Adrenal gland (tissue), 5 donors: ENCODE measurements around the gene COX4I2.

Source experiments
- POLR2A ChIP-seq, 2 donors: fragments of 450-650 bp; IDR thresholded peaks; one replicate each; pipeline ENCODE4 v1.6.1; 2017; ENCODE audit warnings: antibody characterized with exemption in 2 of 2, mild to moderate bottlenecking in 2 of 2, moderate library complexity in 1 of 2
- TF ChIP-seq, protein P1 (sequence below), 6 experiments: fragments of 450-650 bp in 4 of 6; fragments of 200-600 bp in 2 of 6; sonication (generic) in 1 of 6; IDR thresholded peaks; 1 replicate in 5 of 6; 2 replicates in 1 of 6; pipeline versions ENCODE4 v1.5.1 to v1.8.0; 2016 to 2021; ENCODE audit warnings: antibody characterized with exemption in 6 of 6, mild to moderate bottlenecking in 2 of 6, moderate library complexity in 1 of 6
- donor health status: DM: no; HTN: no; CAD: no.

GRCh38 chr20:31595380-31595653 is 42.4 kb upstream of the COX4I2 start:
- no peak for TF ChIP-seq POLR2A (IDR thresholded peaks at IDR 0.05)
- TF ChIP-seq, protein P1, sequence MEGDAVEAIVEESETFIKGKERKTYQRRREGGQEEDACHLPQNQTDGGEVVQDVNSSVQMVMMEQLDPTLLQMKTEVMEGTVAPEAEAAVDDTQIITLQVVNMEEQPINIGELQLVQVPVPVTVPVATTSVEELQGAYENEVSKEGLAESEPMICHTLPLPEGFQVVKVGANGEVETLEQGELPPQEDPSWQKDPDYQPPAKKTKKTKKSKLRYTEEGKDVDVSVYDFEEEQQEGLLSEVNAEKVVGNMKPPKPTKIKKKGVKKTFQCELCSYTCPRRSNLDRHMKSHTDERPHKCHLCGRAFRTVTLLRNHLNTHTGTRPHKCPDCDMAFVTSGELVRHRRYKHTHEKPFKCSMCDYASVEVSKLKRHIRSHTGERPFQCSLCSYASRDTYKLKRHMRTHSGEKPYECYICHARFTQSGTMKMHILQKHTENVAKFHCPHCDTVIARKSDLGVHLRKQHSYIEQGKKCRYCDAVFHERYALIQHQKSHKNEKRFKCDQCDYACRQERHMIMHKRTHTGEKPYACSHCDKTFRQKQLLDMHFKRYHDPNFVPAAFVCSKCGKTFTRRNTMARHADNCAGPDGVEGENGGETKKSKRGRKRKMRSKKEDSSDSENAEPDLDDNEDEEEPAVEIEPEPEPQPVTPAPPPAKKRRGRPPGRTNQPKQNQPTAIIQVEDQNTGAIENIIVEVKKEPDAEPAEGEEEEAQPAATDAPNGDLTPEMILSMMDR (IDR thresholded peaks at IDR 0.05), result no peak
